GM12891 (cell line): Measurements from ENCODE around the gene EIF4E2.

Source experiments
- POLR2A ChIP-seq: IDR thresholded peaks from 2 replicates; pipeline ENCODE4 v1.6.1; 2011; ENCODE audit warnings: low read depth, low read length, control low read depth
- POLR2AphosphoS5 ChIP-seq: IDR thresholded peaks from 2 replicates; pipeline ENCODE4 v1.6.1; 2011; ENCODE audit warnings: low read depth, low read length, control low read depth
- POU2F2 ChIP-seq: IDR thresholded peaks from 2 replicates; pipeline ENCODE4 v1.6.1; 2011; ENCODE audit warnings: low read depth, mild to moderate bottlenecking, control low read depth, low read length, moderate library complexity
- TAF1 ChIP-seq: IDR thresholded peaks from 2 replicates; pipeline ENCODE4 v1.6.1; 2011; ENCODE audit warnings: low read depth, low read length, control low read depth

GRCh38 chr2:232604535-232604934, 54.0 kb downstream of the EIF4E2 start:
- TF ChIP-seq POLR2A (no peak), POLR2AphosphoS5 (no peak), TAF1 (no peak), POU2F2 (no peak)
